NT2/D1 (cell line): ENCODE data around the gene CCDC54.

Source experiments
- SUZ12 ChIP-seq: IDR thresholded peaks from 2 replicates; pipeline ENCODE4 v1.6.1; 2011; ENCODE audit not compliant: insufficient read length, insufficient read depth; ENCODE audit errors: extremely low read depth
- YY1 ChIP-seq: IDR thresholded peaks from 2 replicates; pipeline ENCODE4 v1.6.1; 2011; ENCODE audit not compliant: insufficient read length, insufficient read depth
- ZNF274 ChIP-seq: IDR thresholded peaks from 2 replicates; pipeline ENCODE4 v1.6.1; 2011; ENCODE audit warnings: mild to moderate bottlenecking, low read depth, low read length

DNA sequence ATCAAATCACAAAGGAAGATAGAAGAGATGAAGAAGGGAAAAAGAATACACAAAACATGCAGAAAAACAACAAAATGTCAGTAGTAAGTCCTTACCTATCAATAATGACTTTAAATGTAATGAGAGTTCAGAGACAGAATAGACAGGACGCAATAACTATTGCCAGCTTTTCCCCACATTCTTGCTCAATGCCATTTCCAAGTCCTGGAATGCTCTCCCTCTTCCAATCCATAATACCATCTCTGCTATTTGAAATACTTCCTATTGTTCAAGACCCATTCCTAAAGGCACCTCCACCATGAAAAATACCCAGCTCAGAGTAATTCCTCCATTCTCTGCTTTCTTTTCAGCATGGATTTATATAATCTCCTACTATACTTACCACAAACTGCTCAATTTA lies 33.4 kb downstream of the CCDC54 start:
- no peak for TF ChIP-seq YY1
- no peak for TF ChIP-seq ZNF274
- TF ChIP-seq SUZ12: no peak
